Measurements from ENCODE around the gene CORO6.
A peak's percentile ranks its signal among the peaks of the same experiment; 100 is the strongest.

DNA sequence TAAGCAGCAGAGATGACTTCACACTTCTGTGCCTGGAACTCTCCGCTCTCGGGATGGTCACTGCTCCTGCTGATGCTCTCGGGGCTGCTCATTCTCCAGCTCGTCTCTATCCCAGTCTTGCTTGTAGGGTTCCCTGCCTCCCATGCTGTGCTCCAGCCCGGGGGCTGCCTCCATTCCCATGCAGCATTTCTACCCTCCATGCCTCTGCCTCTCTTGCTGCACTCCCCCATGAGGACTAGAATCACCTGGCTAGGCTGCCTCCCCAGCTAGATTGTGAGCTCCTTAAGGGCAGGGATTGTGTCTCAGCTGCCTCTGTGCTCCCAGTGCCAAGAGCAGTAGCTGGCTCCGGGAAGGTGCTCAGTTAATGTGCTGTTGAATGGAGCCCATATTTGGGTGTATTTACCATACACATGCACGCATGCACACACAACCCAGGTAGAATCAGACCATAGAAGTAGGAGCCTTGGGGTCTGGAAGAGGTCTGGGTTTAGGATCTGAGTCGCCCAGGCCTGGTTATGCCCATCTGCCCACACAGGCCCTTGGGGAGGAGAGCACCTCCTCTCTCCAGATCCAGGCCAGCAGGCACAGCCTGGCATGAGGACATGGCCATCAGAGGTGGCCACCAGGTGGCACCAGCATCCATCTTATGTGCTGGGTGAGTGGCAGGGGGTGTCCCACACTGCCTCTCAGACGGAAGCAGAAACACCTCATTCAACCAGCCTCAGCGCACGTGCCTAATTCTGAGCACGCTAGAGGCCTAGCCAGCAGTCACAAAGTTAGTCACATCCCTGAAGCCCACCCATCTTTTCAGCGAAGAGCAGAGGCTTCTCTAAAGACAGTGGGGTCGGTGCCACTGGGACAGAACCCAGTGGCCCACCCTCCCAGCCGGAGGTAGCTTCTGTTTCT is 42.6 kb downstream of the CORO6 start:
- TF ChIP-seq CTCF (conservative IDR thresholded peaks at IDR 0.05; ENCODE audit: low read length) (peak; percentile 87), EZH2phosphoT487 (IDR thresholded peaks at IDR 0.05; ENCODE audit: borderline replicate concordance) (no peak)

Data from Loucy (cell line).